KOPT-K1 (cell line): ENCODE data around the gene CRB1.

Experiments used
- H3K27ac ChIP-seq: fragments of 200-600 bp; sonication (generic); 2 replicates; pipeline ENCODE4 v1.5.1; 2016; ENCODE audit warnings: antibody characterized with exemption, mild to moderate bottlenecking, low read depth, low read length; ENCODE audit not compliant: poor library complexity, severe bottlenecking
- H3K36me3 ChIP-seq: fragments of 200-600 bp; sonication (generic); 2 replicates; pipeline ENCODE4 v1.5.1; 2017; ENCODE audit warnings: antibody characterized with exemption, mild to moderate bottlenecking, low read length, moderate library complexity; ENCODE audit not compliant: insufficient read depth
- H3K9me3 ChIP-seq: fragments of 200-600 bp; sonication (generic); 2 replicates; pipeline ENCODE4 v1.5.1; 2017; ENCODE audit warnings: antibody characterized with exemption, low read length, mild to moderate bottlenecking; ENCODE audit not compliant: insufficient read depth, poor library complexity, severe bottlenecking

The CRB1 gene

GRCh38 chr1:197314682-197315081 is 46.6 kb downstream of the CRB1 start:
- Histone ChIP-seq H3K27ac (no peak overlapping the region), H3K36me3 (no peaks in the 10 kb centered on the region), H3K9me3 (no peaks in the 10 kb centered on the region)

GRCh38 chr1:197319631-197320030 is 51.6 kb downstream of the CRB1 start:
- Histone ChIP-seq H3K36me3 (no peaks in the 10 kb centered on the region), H3K27ac (no peak overlapping the region), H3K9me3 (no peaks in the 10 kb centered on the region)

- Histone ChIP-seq H3K36me3 (no peaks in the 10 kb centered on the region), H3K9me3 (no peaks in the 10 kb centered on the region), H3K27ac (no peak overlapping the region)
Measured at GRCh38 chr1:197320991-197321531, 53.0 kb downstream of the CRB1 start.

GRCh38 chr1:197321811-197322210 is 53.8 kb downstream of the CRB1 start:
- Histone ChIP-seq H3K27ac (no peak overlapping the region), H3K9me3 (no peaks in the 10 kb centered on the region), H3K36me3 (no peaks in the 10 kb centered on the region)

- Histone ChIP-seq H3K9me3 (no peaks in the 10 kb centered on the region), H3K27ac (no peak overlapping the region), H3K36me3 (no peaks in the 10 kb centered on the region)
Measured at GRCh38 chr1:197327776-197328364, 59.8 kb downstream of the CRB1 start.

- no peaks in the 10 kb centered on the region for H3K9me3 ChIP-seq
- no peaks in the 10 kb centered on the region for H3K36me3 ChIP-seq
- no peak overlapping the region for H3K27ac ChIP-seq
Measured at GRCh38 chr1:197330213-197330612, 62.2 kb downstream of the CRB1 start.

GRCh38 chr1:197331565-197331964 is 63.5 kb downstream of the CRB1 start:
- H3K27ac ChIP-seq = no peak overlapping the region
- H3K36me3 ChIP-seq = no peaks in the 10 kb centered on the region
- no peaks in the 10 kb centered on the region for H3K9me3 ChIP-seq

GRCh38 chr1:197333041-197333440 is 65.0 kb downstream of the CRB1 start:
- H3K27ac ChIP-seq = no peak overlapping the region
- H3K9me3 ChIP-seq = no peaks in the 10 kb centered on the region
- H3K36me3 ChIP-seq = no peaks in the 10 kb centered on the region

- H3K27ac ChIP-seq = no peak overlapping the region
- H3K9me3 ChIP-seq = no peaks in the 10 kb centered on the region
Measured at GRCh38 chr1:197336571-197336970, 68.5 kb downstream of the CRB1 start.

GRCh38 chr1:197339106-197340060 is 71.3 kb downstream of the CRB1 start:
- Histone ChIP-seq H3K27ac (no peak overlapping the region), H3K36me3 (no peaks in the 10 kb centered on the region), H3K9me3 (no peaks in the 10 kb centered on the region)

More at GRCh38 chr1:197336571-197336970, 68.5 kb downstream of the CRB1 start:
- no peaks in the 10 kb centered on the region for H3K36me3 ChIP-seq

GRCh38 chr1:197341626-197342025 is 73.6 kb downstream of the CRB1 start:
- no peaks in the 10 kb centered on the region for H3K9me3 ChIP-seq
- no peak overlapping the region for H3K27ac ChIP-seq
- H3K36me3 ChIP-seq = no peaks in the 10 kb centered on the region

- no peaks in the 10 kb centered on the region for H3K36me3 ChIP-seq
- no peaks in the 10 kb centered on the region for H3K9me3 ChIP-seq
- H3K27ac ChIP-seq = no peak overlapping the region
Measured at GRCh38 chr1:197342044-197342565, 74.1 kb downstream of the CRB1 start.

- H3K9me3 ChIP-seq = no peaks in the 10 kb centered on the region
- no peaks in the 10 kb centered on the region for H3K36me3 ChIP-seq
- H3K27ac ChIP-seq = no peak overlapping the region
Measured at GRCh38 chr1:197342669-197343068, 74.6 kb downstream of the CRB1 start.

- no peaks in the 10 kb centered on the region for H3K9me3 ChIP-seq
- no peaks in the 10 kb centered on the region for H3K36me3 ChIP-seq
- H3K27ac ChIP-seq = no peak overlapping the region
Measured at GRCh38 chr1:197343663-197344273, 75.7 kb downstream of the CRB1 start.
